H1 (cell line): ENCODE results near the gene EXOC2. TPM values are rescaled to one million over a fixed set of nuclear protein-coding genes. Genes with fewer than 3 reads are reported as not detected.

Experiments used
- CTCF ChIA-PET: fragments of 300-600 bp; sonication (Branson Sonifier 250); formaldehyde crosslinking; loops from one replicate; lab custom pipeline; 2021; ENCODE audit not compliant: partially characterized antibody; lab: Charles Lee
- POLR2A ChIA-PET: fragments of 300-600 bp; sonication (Branson Sonifier 250); formaldehyde crosslinking; loops from one replicate; lab custom pipeline; 2021; ENCODE audit warnings: inconsistent platforms; ENCODE audit not compliant: partially characterized antibody; lab: Charles Lee
- DNase-seq, 2 experiments: peaks; one replicate each; pipeline versions ENCODE4 v3.0.0 to v3.0.0-alpha.2; 2010 to 2022; ENCODE audit warnings: low spot score in 2 of 2, low read depth in 1 of 2, mixed read lengths in 1 of 2
- FAIRE-seq: peaks from 2 replicates; lab custom pipeline; 2011; peaks lifted over from hg19 to GRCh38; lab: Jason Lieb, UNC
- H2AFZ ChIP-seq: 2 replicates; pipeline ENCODE4 v1.8.1; 2012; ENCODE audit warnings: low read length, inconsistent platforms
- H2AK5ac ChIP-seq: 2 replicates; pipeline ENCODE4 v1.6.1; 2013; ENCODE audit warnings: low read depth, low read length
- H2BK120ac ChIP-seq: replicated peaks from 2 replicates; pipeline ENCODE3; 2013; ENCODE audit warnings: low read depth, low read length, inconsistent platforms
- H2BK12ac ChIP-seq: 2 replicates; pipeline ENCODE4 v1.6.1; 2013; ENCODE audit warnings: low read depth, low read length
- H2BK15ac ChIP-seq: 2 replicates; pipeline ENCODE4 v1.6.1; 2013; ENCODE audit warnings: low read length
- H2BK20ac ChIP-seq: 2 replicates; pipeline ENCODE4 v1.6.1; 2013; ENCODE audit warnings: low read length
- H2BK5ac ChIP-seq: 2 replicates; pipeline ENCODE4 v1.6.1; 2013; ENCODE audit warnings: low read depth, low read length
- H3K14ac ChIP-seq: 2 replicates; pipeline ENCODE4 v1.6.1; 2013; ENCODE audit warnings: inconsistent platforms; ENCODE audit not compliant: insufficient read length
- H3K18ac ChIP-seq: 2 replicates; pipeline ENCODE4 v1.6.1; 2013; ENCODE audit warnings: low read length; ENCODE audit errors: extremely low read depth
- H3K23ac ChIP-seq: 2 replicates; pipeline ENCODE4 v1.6.1; 2013; ENCODE audit warnings: inconsistent platforms; ENCODE audit not compliant: insufficient read length
- H3K23me2 ChIP-seq: 2 replicates; pipeline ENCODE4 v1.6.1; 2013; ENCODE audit warnings: low read depth, low read length
- H3K27ac ChIP-seq: 2 replicates; pipeline ENCODE4 v1.6.1; 2011; ENCODE audit warnings: low read depth, low read length, inconsistent platforms
- H3K27me3 ChIP-seq, 4 experiments: replicated peaks in 1 of 4; 1 replicate in 1 of 4; 2 replicates in 3 of 4; pipeline versions ENCODE4 v1.6.1 to v1.8.1; 2011 to 2013; ENCODE audit warnings: low read length in 3 of 4, mild to moderate bottlenecking in 3 of 4, inconsistent platforms in 2 of 4, mixed read lengths in 2 of 4, moderate library complexity in 1 of 4; ENCODE audit not compliant: control insufficient read depth in 3 of 4, insufficient read depth in 3 of 4; ENCODE audit errors: extremely low read depth in 1 of 4
- H3K36me3 ChIP-seq, 4 experiments: 2 replicates each; pipeline versions ENCODE4 v1.6.1 to v1.8.1; 2011 to 2013; ENCODE audit warnings: mild to moderate bottlenecking in 4 of 4, low read length in 3 of 4, moderate library complexity in 2 of 4, control low read depth in 1 of 4, inconsistent platforms in 1 of 4; ENCODE audit not compliant: insufficient read depth in 4 of 4, control insufficient read depth in 2 of 4
- H3K4ac ChIP-seq: replicated peaks from 2 replicates; pipeline ENCODE3; 2013; ENCODE audit warnings: low read length, low read depth, mixed read lengths, inconsistent platforms; ENCODE audit not compliant: insufficient read length
- H3K4me1 ChIP-seq, 4 experiments: replicated peaks in 1 of 4; 1 replicate in 1 of 4; 2 replicates in 3 of 4; pipeline versions ENCODE4 v1.6.1 to v1.8.1; 2011 to 2013; ENCODE audit warnings: low read length in 3 of 4, inconsistent platforms in 2 of 4, mixed read lengths in 1 of 4; ENCODE audit not compliant: insufficient read depth in 4 of 4, control insufficient read depth in 3 of 4
- H3K4me2 ChIP-seq, 2 experiments: 2 replicates each; pipeline versions ENCODE4 v1.6.1 to v1.8.1; 2011 to 2013; ENCODE audit warnings: low read depth in 2 of 2, low read length in 2 of 2, control low read depth in 1 of 2, inconsistent platforms in 1 of 2, mild to moderate bottlenecking in 1 of 2; ENCODE audit not compliant: insufficient read depth in 1 of 2
- H3K4me3 ChIP-seq, 4 experiments: fragments of 200-600, 300-600 bp in 1 of 4; sonication (generic), shearing (Covaris generic), sonication (Bioruptor Twin) in 1 of 4; 2 replicates each; pipeline versions ENCODE4 v1.5.1 to v1.8.1; 2011 to 2016; ENCODE audit warnings: low read length in 4 of 4, low read depth in 3 of 4, control low read depth in 2 of 4, inconsistent platforms in 2 of 4, mild to moderate bottlenecking in 2 of 4, mixed read lengths in 1 of 4, moderate library complexity in 1 of 4; ENCODE audit not compliant: insufficient read depth in 2 of 4; ENCODE audit errors: extremely low read depth in 1 of 4
- H3K56ac ChIP-seq: replicated peaks from 2 replicates; pipeline ENCODE3; 2013; ENCODE audit warnings: low read depth, mild to moderate bottlenecking, mixed read lengths, low read length, inconsistent platforms; ENCODE audit not compliant: insufficient read length
- H3K79me1 ChIP-seq: 2 replicates; pipeline ENCODE4 v1.6.1; 2013; ENCODE audit warnings: low read depth, low read length, control low read depth
- H3K79me2 ChIP-seq, 2 experiments: 2 replicates each; pipeline versions ENCODE4 v1.6.1 to v1.8.1; 2012 to 2013; ENCODE audit warnings: low read length in 2 of 2, mild to moderate bottlenecking in 2 of 2, inconsistent platforms in 1 of 2; ENCODE audit not compliant: insufficient read depth in 2 of 2, control insufficient read depth in 1 of 2
- H3K9ac ChIP-seq, 4 experiments: replicated peaks in 1 of 4; 1 replicate in 1 of 4; 2 replicates in 3 of 4; pipeline versions ENCODE4 v1.6.1 to v1.8.1; 2011 to 2013; ENCODE audit warnings: low read depth in 3 of 4, low read length in 3 of 4, control low read depth in 2 of 4, mild to moderate bottlenecking in 2 of 4, moderate library complexity in 2 of 4, inconsistent platforms in 1 of 4; ENCODE audit errors: extremely low read depth in 1 of 4
- H3K9me3 ChIP-seq, 2 experiments: 2 replicates each; pipeline versions ENCODE4 v1.6.1 to v1.8.1; 2012 to 2013; ENCODE audit warnings: mild to moderate bottlenecking in 2 of 2, moderate library complexity in 2 of 2, control low read depth in 1 of 2, inconsistent platforms in 1 of 2, low read depth in 1 of 2, low read length in 1 of 2, mixed read lengths in 1 of 2; ENCODE audit not compliant: insufficient read depth in 2 of 2
- H4K20me1 ChIP-seq, 2 experiments: replicated peaks in 1 of 2; 2 replicates each; pipeline versions ENCODE3 to v1.8.1; 2011 to 2013; ENCODE audit warnings: inconsistent platforms in 2 of 2, low read length in 2 of 2, mild to moderate bottlenecking in 1 of 2; ENCODE audit not compliant: insufficient read depth in 2 of 2, control insufficient read depth in 1 of 2
- H4K5ac ChIP-seq: 2 replicates; pipeline ENCODE4 v1.6.1; 2013; ENCODE audit warnings: low read length, low read depth, mixed read lengths, inconsistent platforms; ENCODE audit not compliant: insufficient read length
- H4K8ac ChIP-seq: 2 replicates; pipeline ENCODE4 v1.8.0; 2013; ENCODE audit warnings: mild to moderate bottlenecking, moderate library complexity, low read length, inconsistent platforms; ENCODE audit not compliant: insufficient read depth; ENCODE audit errors: extremely low read depth
- H4K91ac ChIP-seq: replicated peaks from 2 replicates; pipeline ENCODE3; 2013; ENCODE audit warnings: low read length, mixed read lengths, inconsistent platforms; ENCODE audit not compliant: insufficient read length
- CTBP2 ChIP-seq: IDR thresholded peaks from 2 replicates; pipeline ENCODE4 v1.7.0; 2011; ENCODE audit warnings: borderline replicate concordance, mild to moderate bottlenecking, moderate library complexity, mixed read lengths, low read length; ENCODE audit not compliant: insufficient read depth, insufficient read length
- EZH2 ChIP-seq: fragments of 200-600 bp; sonication (generic); IDR thresholded peaks from 2 replicates; pipeline ENCODE4 v1.7.1; 2012; ENCODE audit warnings: low read depth, mild to moderate bottlenecking, moderate library complexity, low read length, inconsistent platforms; ENCODE audit not compliant: severe bottlenecking
- GABPA ChIP-seq: IDR thresholded peaks from 2 replicates; pipeline ENCODE4 v1.6.1; 2011; ENCODE audit warnings: mild to moderate bottlenecking, low read length, moderate library complexity, borderline replicate concordance; ENCODE audit not compliant: insufficient read depth
- GTF2F1 ChIP-seq: IDR thresholded peaks from 2 replicates; pipeline ENCODE4 v1.6.1; 2012; ENCODE audit warnings: low read depth, low read length, improper control_type of control experiment, borderline replicate concordance
- KDM4A ChIP-seq: IDR thresholded peaks from one replicate; pipeline ENCODE4 v1.7.1; 2012; ENCODE audit warnings: low read depth, mild to moderate bottlenecking, moderate library complexity, low read length, inconsistent platforms; ENCODE audit not compliant: severe bottlenecking
- RFX5 ChIP-seq: IDR thresholded peaks from 2 replicates; pipeline ENCODE4 v1.6.1; 2011; ENCODE audit warnings: low read depth, low read length, improper control_type of control experiment, borderline replicate concordance
- SP1 ChIP-seq: IDR thresholded peaks from 2 replicates; pipeline ENCODE4 v1.6.1; 2011; ENCODE audit warnings: low read depth, low read length
- SRF ChIP-seq: IDR thresholded peaks from 2 replicates; pipeline ENCODE4 v1.6.1; 2011; ENCODE audit warnings: mild to moderate bottlenecking, low read depth, low read length, moderate library complexity
- TAF1 ChIP-seq: IDR thresholded peaks from 2 replicates; pipeline ENCODE4 v1.6.1; 2011; ENCODE audit warnings: mild to moderate bottlenecking, low read depth, low read length
- TAF7 ChIP-seq: optimal IDR thresholded peaks from 2 replicates; pipeline ENCODE3; 2011; ENCODE audit warnings: low read depth, mild to moderate bottlenecking, inconsistent platforms, low read length, moderate library complexity, borderline replicate concordance
- TCF12 ChIP-seq: IDR thresholded peaks from 2 replicates; pipeline ENCODE4 v1.6.1; 2011; ENCODE audit warnings: low read depth, mild to moderate bottlenecking, low read length
- WGBS, 2 experiments: shearing (Covaris generic) in 1 of 2; methylation state at CpG; one replicate each; pipeline versions ENCODE4 v1.1.6 to v1.1.7; 2013 to 2015; ENCODE audit warnings: low lambda C conversion rate in 2 of 2, mixed read lengths in 2 of 2, inconsistent platforms in 1 of 2, low coverage in 1 of 2, missing lambda C conversion rate in 1 of 2; ENCODE audit not compliant: insufficient replicate concordance in 2 of 2, insufficient coverage in 1 of 2, insufficient read length in 1 of 2; ENCODE audit errors: extremely low coverage in 1 of 2, missing lambda C conversion rate in 1 of 2; 5-methylcytosine and 5-hydroxymethylcytosine counted together
- polyA plus RNA-seq, 7 experiments: library from polyadenylated mRNA; depleted of rRNA in 3 of 7; stranded (reverse) in 5 of 7; unstranded in 2 of 7; fragments of >200 nt in 5 of 7; fragments of 200-250 nt in 2 of 7; gene quantifications; 1 replicate in 5 of 7; 2 replicates in 1 of 7; 4 replicates in 1 of 7; pipeline versions ENCODE4 v1.2.1 to v1.2.3, GENCODE V29; 2011 to 2013; ENCODE audit warnings: missing spikeins in 2 of 7, mixed read lengths in 2 of 7
- total RNA-seq: library from RNA; stranded (reverse); fragmentation: NEBNext Ultra II Directional; extraction: Animal tissue kit (Norgen Biotek cat#: 25700); gene quantifications from 2 replicates; pipeline ENCODE4 v1.2.1, GENCODE V29; 2021
- TF ChIP-seq, protein P1 (sequence below): IDR thresholded peaks from 2 replicates; pipeline ENCODE4 v1.6.1; 2011; ENCODE audit warnings: low read depth, mild to moderate bottlenecking, low read length; ENCODE audit not compliant: insufficient read depth
- TF ChIP-seq, protein P2 (sequence below): IDR thresholded peaks from 2 replicates; pipeline ENCODE4 v1.6.1; 2012; ENCODE audit warnings: inconsistent platforms

EXOC2 gene
- total and polyA plus RNA-seq, 2 of the 8 experiments (the other 6 are each of a cell fraction or from before 2014, with no cell fraction given) = 25.5 to 44.4 TPM

GRCh38 chr6:502761-503160 lies 190.2 kb downstream of the EXOC2 start:
- H2AK5ac ChIP-seq = no peak overlapping the region
- H2BK20ac ChIP-seq = no peak overlapping the region
- H3K79me1 ChIP-seq = no peaks in the 10 kb centered on the region
- H3K36me3 ChIP-seq = peaks cover 0 to 3% (median 0%) of the 10 kb centered on the region in 4 experiments; a peak in 2 of 8 replicates
- no peak for FAIRE-seq
- ChIA-PET POLR2A (no interaction called here), CTCF (no interaction called here)
- no peak overlapping the region for H3K4me3 ChIP-seq
- no peak overlapping the region for H3K23ac ChIP-seq
- H4K20me1 ChIP-seq = peaks cover 0 to 2% of the 10 kb centered on the region in 2 experiments
- H2BK12ac ChIP-seq = no peak overlapping the region
- no peak overlapping the region for H3K4ac ChIP-seq
- H3K9me3 ChIP-seq = no peaks in the 10 kb centered on the region
- no peaks in the 10 kb centered on the region for H3K79me2 ChIP-seq
- H3K27me3 ChIP-seq = no peaks in the 10 kb centered on the region
- no peak overlapping the region for H3K4me2 ChIP-seq
- no peak overlapping the region for H4K5ac ChIP-seq
- no peak overlapping the region for H2AFZ ChIP-seq
- H4K8ac ChIP-seq = no peak overlapping the region
- no peak overlapping the region for H2BK5ac ChIP-seq
- 91% methylated on average over 7 of the region's 7 CpGs; no CpG with 5 or more reads in 1 of the 2 experiments for WGBS, 2 experiments
- no peak overlapping the region for H3K9ac ChIP-seq
- H3K18ac ChIP-seq = no peak overlapping the region
- no peak for DNase-seq
- H3K14ac ChIP-seq = no peak overlapping the region
- H3K56ac ChIP-seq = no peak overlapping the region
- no peak overlapping the region for H2BK120ac ChIP-seq
- TF ChIP-seq SRF (no peak), SP1 (no peak), RFX5 (no peak), GTF2F1 (no peak), TAF1 (no peak), EZH2 (no peak), TCF12 (no peak), CTBP2 (no peak), KDM4A (no peak), GABPA (no peak), TAF7 (no peak)
- TF ChIP-seq, protein P1, sequence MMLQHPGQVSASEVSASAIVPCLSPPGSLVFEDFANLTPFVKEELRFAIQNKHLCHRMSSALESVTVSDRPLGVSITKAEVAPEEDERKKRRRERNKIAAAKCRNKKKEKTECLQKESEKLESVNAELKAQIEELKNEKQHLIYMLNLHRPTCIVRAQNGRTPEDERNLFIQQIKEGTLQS = no peak
- TF ChIP-seq, protein P2, sequence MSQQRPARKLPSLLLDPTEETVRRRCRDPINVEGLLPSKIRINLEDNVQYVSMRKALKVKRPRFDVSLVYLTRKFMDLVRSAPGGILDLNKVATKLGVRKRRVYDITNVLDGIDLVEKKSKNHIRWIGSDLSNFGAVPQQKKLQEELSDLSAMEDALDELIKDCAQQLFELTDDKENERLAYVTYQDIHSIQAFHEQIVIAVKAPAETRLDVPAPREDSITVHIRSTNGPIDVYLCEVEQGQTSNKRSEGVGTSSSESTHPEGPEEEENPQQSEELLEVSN = no peak
- H3K4me1 ChIP-seq = peaks cover 0 to 3% (median 0%) of the 10 kb centered on the region in 4 experiments; a peak in 1 of 7 replicates
- H2BK15ac ChIP-seq = no peak overlapping the region
- no peak overlapping the region for H3K27ac ChIP-seq
- no peak overlapping the region for H4K91ac ChIP-seq
- H3K23me2 ChIP-seq = no peaks in the 10 kb centered on the region
